ENCODE measurements around the gene HSPA1B. TPM values are rescaled to one million over a fixed set of nuclear protein-coding genes. Genes with fewer than 3 reads are reported as not detected.
"Not testable (repeated sequence)": the region's sequence is repeated elsewhere in the genome, so short reads cannot be mapped to it uniquely, and the experiment has no call there.

HSPA1B gene
- total RNA-seq, 3 donors from 2014 or later (not counting 1 experiment from before 2014, with no cell fraction given), result 8.5 to 112 (median 15.3) TPM

DNA sequence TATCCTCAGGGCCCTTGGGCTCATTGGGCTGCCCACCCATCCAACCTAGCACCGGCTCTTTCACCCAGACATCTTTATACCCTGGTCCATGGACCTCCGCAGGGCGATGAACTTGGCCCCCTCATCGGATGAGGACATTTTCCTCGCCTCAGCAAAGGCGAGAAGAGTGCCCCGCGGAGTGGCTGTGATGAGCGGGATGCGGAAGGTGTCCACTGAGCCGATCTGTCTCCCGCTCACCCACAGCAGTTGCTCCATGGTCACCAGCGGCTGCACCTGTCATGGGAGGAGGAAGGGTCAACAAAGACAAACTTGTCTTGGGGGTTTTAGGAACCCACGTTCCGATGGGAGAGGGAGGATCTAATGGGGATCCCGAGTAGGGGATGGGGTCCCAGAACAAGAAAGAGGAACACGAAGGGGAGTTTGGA is 34.4 kb downstream of the HSPA1B start:
- peak overlapping the region; percentile 91 for H3K27ac ChIP-seq (ENCODE audit: low read length)
- H3K4me3 ChIP-seq (ENCODE audit: low read length), result peak overlapping the region; percentile 89
- Mint-ChIP-seq H3K4me3 (peak overlapping the region; percentile 96), H3K27ac (peak overlapping the region; percentile 97 to 99), H3K27me3 (ENCODE audit: low read depth in 2 of 2) (no peaks in the 10 kb centered on the region), H3K9me3 (no peaks in the 10 kb centered on the region), H3K36me3 (no peaks in the 10 kb centered on the region), H3K4me1 (peaks cover 20 to 33% of the 10 kb centered on the region in 2 donors)
- DNase-seq (peak in 1 of 2 donors; percentile 25), ATAC-seq (no peak)
- H3K36me3 ChIP-seq (ENCODE audit: control insufficient read depth, insufficient read depth, low read length), result peaks cover 28% of the 10 kb centered on the region
- peaks cover 25% of the 10 kb centered on the region for H3K4me1 ChIP-seq (ENCODE audit: control insufficient read depth, insufficient read depth, low read length)
- no peaks in the 10 kb centered on the region for H3K9me3 ChIP-seq (ENCODE audit: control insufficient read depth, insufficient read depth, low read length)
- 54% methylated on average over 17 of the region's 17 CpGs for WGBS (ENCODE audit: insufficient coverage)
- intact Hi-C loops (cut with micrococcal nuclease), result loop anchor here (1.0 kb wide), 1 partner anchor 28 kb away; no protein-coding TSS in a partner anchor
- TF ChIP-seq, protein P1, sequence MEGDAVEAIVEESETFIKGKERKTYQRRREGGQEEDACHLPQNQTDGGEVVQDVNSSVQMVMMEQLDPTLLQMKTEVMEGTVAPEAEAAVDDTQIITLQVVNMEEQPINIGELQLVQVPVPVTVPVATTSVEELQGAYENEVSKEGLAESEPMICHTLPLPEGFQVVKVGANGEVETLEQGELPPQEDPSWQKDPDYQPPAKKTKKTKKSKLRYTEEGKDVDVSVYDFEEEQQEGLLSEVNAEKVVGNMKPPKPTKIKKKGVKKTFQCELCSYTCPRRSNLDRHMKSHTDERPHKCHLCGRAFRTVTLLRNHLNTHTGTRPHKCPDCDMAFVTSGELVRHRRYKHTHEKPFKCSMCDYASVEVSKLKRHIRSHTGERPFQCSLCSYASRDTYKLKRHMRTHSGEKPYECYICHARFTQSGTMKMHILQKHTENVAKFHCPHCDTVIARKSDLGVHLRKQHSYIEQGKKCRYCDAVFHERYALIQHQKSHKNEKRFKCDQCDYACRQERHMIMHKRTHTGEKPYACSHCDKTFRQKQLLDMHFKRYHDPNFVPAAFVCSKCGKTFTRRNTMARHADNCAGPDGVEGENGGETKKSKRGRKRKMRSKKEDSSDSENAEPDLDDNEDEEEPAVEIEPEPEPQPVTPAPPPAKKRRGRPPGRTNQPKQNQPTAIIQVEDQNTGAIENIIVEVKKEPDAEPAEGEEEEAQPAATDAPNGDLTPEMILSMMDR (IDR thresholded peaks at IDR 0.05), result no peak
- no peaks in the 10 kb centered on the region for H3K27me3 ChIP-seq (ENCODE audit: control insufficient read depth, insufficient read depth, low read length)

DNA sequence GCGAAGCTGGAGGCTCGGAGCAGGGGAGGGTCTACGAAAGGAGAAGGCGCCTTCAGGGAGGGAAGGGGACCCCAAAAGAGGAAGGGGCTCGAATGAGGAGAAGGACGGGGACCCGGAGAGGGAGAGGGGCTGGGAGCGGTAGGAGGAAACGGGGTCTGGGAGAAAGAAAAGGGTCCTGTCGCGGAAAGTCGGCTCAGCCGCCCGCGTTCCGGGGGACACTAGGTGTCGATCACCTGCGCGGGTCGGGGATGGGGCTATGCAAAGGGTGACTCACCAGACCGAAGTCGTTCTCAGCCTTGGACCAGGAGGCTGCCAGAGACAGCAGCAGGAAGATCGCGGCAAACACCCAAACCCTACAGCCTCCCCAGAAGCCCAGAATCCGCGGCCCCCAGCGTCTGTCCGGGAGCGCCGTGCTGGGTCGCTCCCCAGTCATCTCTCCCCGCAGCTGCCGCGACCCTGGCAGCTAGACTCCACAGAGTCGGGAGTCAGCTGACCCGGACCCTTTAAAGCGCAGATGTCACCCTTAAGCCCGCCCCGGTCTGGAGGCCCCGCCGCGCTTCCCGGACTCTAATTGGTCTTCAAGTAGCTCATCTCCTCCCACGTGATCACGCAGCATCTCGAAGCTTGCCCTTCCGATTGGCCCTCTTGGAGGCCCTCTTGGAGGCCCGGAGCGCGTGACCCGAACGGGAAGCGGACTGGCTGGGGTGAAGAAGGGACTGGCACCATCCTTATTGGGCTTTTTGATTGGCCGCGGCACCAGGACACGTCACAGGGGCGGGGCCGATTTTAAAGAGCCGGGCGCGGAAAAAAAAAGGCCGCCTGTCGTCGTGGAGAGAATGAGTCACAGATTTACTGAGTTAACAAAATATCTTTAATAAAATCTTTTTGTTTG is 35.1 kb downstream of the HSPA1B start, which contains the start of gene NEU1:
Gene NEU1, minus strand, starts transcription at position 478 of the 892 bp plus-strand sequence. Its CDS starts 45 bp downstream, at position 433.
- intact Hi-C loops (cut with micrococcal nuclease), result loop anchor here (1.0 kb wide), 3 partner anchors 28 to 197 kb away; partner anchors contain the start of gene EHMT2
- peak within 1 kb of the TSS; percentile 89 for H3K4me3 ChIP-seq (ENCODE audit: low read length)
- WGBS (ENCODE audit: insufficient coverage), result under 1% methylated on average over 64 of the region's 64 CpGs

DNA sequence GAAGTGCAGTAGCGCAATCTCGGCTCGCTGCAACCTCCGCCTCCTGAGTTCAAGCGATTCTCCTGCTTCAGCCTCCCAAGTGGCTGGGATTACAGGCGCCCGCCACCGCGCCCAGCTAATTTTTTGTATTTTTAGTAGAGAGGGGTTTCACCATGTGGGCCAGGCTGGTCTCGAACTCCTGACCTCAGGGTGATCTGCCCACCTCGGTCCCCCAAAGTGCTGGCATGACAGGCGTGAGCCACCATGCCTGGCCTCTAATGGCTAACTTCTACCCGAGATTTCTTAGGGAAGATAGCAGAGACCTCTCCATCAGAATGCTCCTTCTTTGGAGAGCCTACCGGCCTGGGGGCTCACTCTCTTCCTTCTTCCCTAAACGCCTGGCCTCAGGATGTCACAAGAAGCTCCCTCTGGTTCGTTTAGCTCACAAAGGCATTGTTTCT is 36.6 kb downstream of the HSPA1B start:
- Mint-ChIP-seq H3K4me1 (peaks cover 20 to 33% of the 10 kb centered on the region in 2 donors), H3K27ac (peak overlapping the region; percentile 97 to 99), H3K4me3 (peak overlapping the region; percentile 96)
- WGBS (ENCODE audit: insufficient coverage), result 13% methylated on average over 16 of the region's 16 CpGs
- H3K9me3 ChIP-seq (ENCODE audit: control insufficient read depth, insufficient read depth, low read length); H3K27me3 Mint-ChIP-seq (ENCODE audit: low read depth in 2 of 2); ATAC-seq; H3K36me3 Mint-ChIP-seq; intact Hi-C loops (cut with micrococcal nuclease); DNase-seq; H3K9me3 Mint-ChIP-seq; H3K27ac ChIP-seq (ENCODE audit: low read length); H3K27me3 ChIP-seq (ENCODE audit: control insufficient read depth, insufficient read depth, low read length): not testable (repeated sequence)
- Histone ChIP-seq H3K4me1 (ENCODE audit: control insufficient read depth, insufficient read depth, low read length) (peaks cover 25% of the 10 kb centered on the region), H3K4me3 (ENCODE audit: low read length) (peak overlapping the region; percentile 31), H3K36me3 (ENCODE audit: control insufficient read depth, insufficient read depth, low read length) (peaks cover 15% of the 10 kb centered on the region)

More for the DNA sequence above, 35.1 kb downstream of the HSPA1B start, which contains the start of gene NEU1:
- Mint-ChIP-seq H3K4me3 (peak within 1 kb of the TSS; percentile 96), H3K9me3 (no peaks in the 10 kb centered on the region), H3K4me1 (peaks cover 20 to 33% of the 10 kb centered on the region in 2 donors), H3K27me3 (ENCODE audit: low read depth in 2 of 2) (no peaks in the 10 kb centered on the region), H3K27ac (peak within 1 kb of the TSS; percentile 97 to 99), H3K36me3 (no peaks in the 10 kb centered on the region)
- H3K27me3 ChIP-seq (ENCODE audit: control insufficient read depth, insufficient read depth, low read length), result no peaks in the 10 kb centered on the region
- peak; percentile 86 to 98 (median 93) for ATAC-seq
- H3K9me3 ChIP-seq (ENCODE audit: control insufficient read depth, insufficient read depth, low read length), result no peaks in the 10 kb centered on the region
- peak; percentile 99 to 100 for DNase-seq
- H3K36me3 ChIP-seq (ENCODE audit: control insufficient read depth, insufficient read depth, low read length), result peaks cover 21% of the 10 kb centered on the region
- peaks cover 25% of the 10 kb centered on the region for H3K4me1 ChIP-seq (ENCODE audit: control insufficient read depth, insufficient read depth, low read length)
- TF ChIP-seq, protein P1 (IDR thresholded peaks at IDR 0.05), result no peak
- H3K27ac ChIP-seq (ENCODE audit: low read length), result peak within 1 kb of the TSS; percentile 91

DNA sequence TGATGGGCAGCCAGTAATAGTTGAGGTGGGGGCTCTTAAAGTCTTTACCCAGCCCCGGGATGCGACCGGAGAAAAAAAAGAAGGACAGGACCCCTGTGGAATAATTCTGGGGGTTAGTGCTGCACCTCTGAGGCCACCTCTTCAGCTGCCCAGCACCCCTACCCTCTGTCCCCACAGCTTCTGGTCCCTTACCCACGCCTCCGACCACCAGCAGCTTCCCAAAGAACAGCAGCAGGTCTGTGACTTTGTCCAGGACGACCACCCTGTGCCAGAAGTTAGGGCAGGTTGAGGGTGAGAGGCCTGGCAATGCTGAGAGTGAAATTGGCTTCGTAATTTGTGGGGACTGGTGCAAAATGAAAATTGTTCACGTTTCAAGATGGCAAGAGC is 37.3 kb downstream of the HSPA1B start:
- Histone ChIP-seq H3K36me3 (ENCODE audit: control insufficient read depth, insufficient read depth, low read length) (peaks cover 8% of the 10 kb centered on the region), H3K27me3 (ENCODE audit: control insufficient read depth, insufficient read depth, low read length) (no peaks in the 10 kb centered on the region), H3K27ac (ENCODE audit: low read length) (no peak overlapping the region), H3K4me1 (ENCODE audit: control insufficient read depth, insufficient read depth, low read length) (peaks cover 25% of the 10 kb centered on the region), H3K4me3 (ENCODE audit: low read length) (no peak overlapping the region), H3K9me3 (ENCODE audit: control insufficient read depth, insufficient read depth, low read length) (no peaks in the 10 kb centered on the region)
- Mint-ChIP-seq H3K4me3 (no peak overlapping the region), H3K27ac (peak overlapping the region in 1 of 2 donors; percentile 99), H3K27me3 (ENCODE audit: low read depth in 2 of 2) (no peaks in the 10 kb centered on the region), H3K4me1 (peaks cover 20 to 33% of the 10 kb centered on the region in 2 donors), H3K36me3 (no peaks in the 10 kb centered on the region), H3K9me3 (no peaks in the 10 kb centered on the region)
- DNase-seq, result no peak
- 93% methylated on average over 8 of the region's 8 CpGs for WGBS (ENCODE audit: insufficient coverage)
- intact Hi-C loops (cut with micrococcal nuclease), result no loop called here
- no peak for ATAC-seq
- TF ChIP-seq, protein P1 (IDR thresholded peaks at IDR 0.05), result no peak
